GM18909 (cell line): ENCODE results near the gene EFCC1.

Source experiments
- ATAC-seq: cut with Tn5 transposase; IDR thresholded peaks from one replicate; pipeline ENCODE4 v1.9.1; 2021; ENCODE audit warnings: mild to moderate bottlenecking; ENCODE audit not compliant: unreplicated experiment, poor library complexity

Gene EFCC1

GRCh38 chr3:129028866-129029265 lies 27.8 kb downstream of the EFCC1 start:
- ATAC-seq = no peak

GRCh38 chr3:129030611-129031010 lies 29.5 kb downstream of the EFCC1 start:
- no peak for ATAC-seq

- ATAC-seq = no peak
Measured at GRCh38 chr3:129031476-129032215, 30.5 kb downstream of the EFCC1 start.

- ATAC-seq = no peak
Measured at GRCh38 chr3:129032716-129033115, 31.6 kb downstream of the EFCC1 start.

GRCh38 chr3:129033151-129033550 lies 32.0 kb downstream of the EFCC1 start:
- no peak for ATAC-seq

GRCh38 chr3:129033633-129034321 lies 32.7 kb downstream of the EFCC1 start:
- no peak for ATAC-seq

GRCh38 chr3:129034642-129035041 lies 33.5 kb downstream of the EFCC1 start:
- ATAC-seq = no peak

- no peak for ATAC-seq
Measured at GRCh38 chr3:129035360-129036221, 34.5 kb downstream of the EFCC1 start.

GRCh38 chr3:129036222-129037092 lies 35.4 kb downstream of the EFCC1 start:
- no peak for ATAC-seq

- ATAC-seq = no peak
Measured at GRCh38 chr3:129037093-129037419, 36.0 kb downstream of the EFCC1 start.

- no peak for ATAC-seq
Measured at GRCh38 chr3:129038121-129038855, 37.2 kb downstream of the EFCC1 start.

- ATAC-seq = no peak
Measured at GRCh38 chr3:129039271-129040038, 38.4 kb downstream of the EFCC1 start.

GRCh38 chr3:129040039-129040336 lies 38.9 kb downstream of the EFCC1 start:
- no peak for ATAC-seq

GRCh38 chr3:129040579-129041300 lies 39.6 kb downstream of the EFCC1 start:
- no peak for ATAC-seq

- ATAC-seq = no peak
Measured at GRCh38 chr3:129045675-129046036, 44.6 kb downstream of the EFCC1 start.

GRCh38 chr3:129046037-129046731 lies 45.1 kb downstream of the EFCC1 start:
- no peak for ATAC-seq

GRCh38 chr3:129046732-129047552 lies 45.8 kb downstream of the EFCC1 start:
- ATAC-seq = no peak
